B cell (primary cell): ENCODE data around the gene CDKN2B. TPM values are rescaled to one million over a fixed set of nuclear protein-coding genes. Genes with fewer than 3 reads are reported as not detected.

Source experiments
- ATAC-seq: fragments of 200-7000 bp; cut with Tn5 transposase; one replicate; pipeline ENCODE4 v1.10.0; 2021; ENCODE audit warnings: low read depth, mild to moderate bottlenecking, moderate number of reproducible peaks, moderate library complexity
- CTCF ChIA-PET: fragments of 350-600 bp; sonication (Branson Sonifier 250); formaldehyde crosslinking; loops from one replicate; lab custom pipeline; 2021; ENCODE audit warnings: antibody characterized with exemption, inconsistent platforms; lab: Charles Lee
- POLR2A ChIA-PET: fragments of 350-600 bp; sonication (Branson Sonifier 250); formaldehyde crosslinking; loops from one replicate; lab custom pipeline; 2021; ENCODE audit warnings: antibody characterized with exemption; lab: Charles Lee
- DNase-seq: peaks from one replicate; pipeline ENCODE4 v3.0.0; 2013
- H2AFZ ChIP-seq: 2 replicates; pipeline ENCODE4 v1.6.1; 2012; ENCODE audit warnings: mild to moderate bottlenecking, low read depth, low read length; ENCODE audit not compliant: insufficient read depth, poor library complexity, severe bottlenecking
- H3K27ac ChIP-seq, 2 donors: 1 replicate in 1 of 2; 2 replicates in 1 of 2; pipeline ENCODE4 v1.5.1; 2012 to 2013; ENCODE audit warnings: low read length in 2 of 2, mild to moderate bottlenecking in 2 of 2, moderate library complexity in 1 of 2
- H3K27me3 ChIP-seq, 4 experiments: fragments of 200-600 bp in 1 of 4; sonication (generic) in 1 of 4; replicated peaks in 1 of 4; 1 replicate in 2 of 4; 2 replicates in 2 of 4; pipeline versions ENCODE4 v1.6.1 to v1.7.0; 2013 to 2016; ENCODE audit warnings: low read length in 3 of 4, mild to moderate bottlenecking in 2 of 4, mixed read lengths in 1 of 4, moderate library complexity in 1 of 4; ENCODE audit not compliant: insufficient read depth in 4 of 4, control insufficient read depth in 3 of 4; ENCODE audit errors: control extremely low read depth in 1 of 4
- H3K36me3 ChIP-seq, 2 experiments: replicated peaks in 1 of 2; 1 replicate in 1 of 2; 2 replicates in 1 of 2; pipeline versions ENCODE4 v1.6.1 to v1.7.1; 2013; ENCODE audit warnings: low read length in 1 of 2; ENCODE audit not compliant: insufficient read depth in 2 of 2, control insufficient read depth in 1 of 2; ENCODE audit errors: control extremely low read depth in 1 of 2, extremely low read depth in 1 of 2
- H3K4me1 ChIP-seq, 2 donors: fragments of 200-600 bp in 1 of 2; sonication (generic) in 1 of 2; 1 replicate in 1 of 2; 2 replicates in 1 of 2; pipeline versions ENCODE4 v1.5.1 to v1.6.1; 2013 to 2017; ENCODE audit warnings: low read length in 2 of 2; ENCODE audit not compliant: control insufficient read depth in 2 of 2, insufficient read depth in 2 of 2
- H3K4me2 ChIP-seq: replicated peaks from 2 replicates; pipeline ENCODE3; 2012; ENCODE audit warnings: mild to moderate bottlenecking, low read depth, low read length; ENCODE audit not compliant: poor library complexity, severe bottlenecking
- H3K4me3 ChIP-seq, 5 experiments: fragments of 200-600 bp in 1 of 5; sonication (generic) in 1 of 5; 1 replicate in 3 of 5; 2 replicates in 2 of 5; pipeline versions ENCODE4 v1.5.1 to v1.7.0; 2011 to 2016; ENCODE audit warnings: low read length in 4 of 5, mild to moderate bottlenecking in 4 of 5, low read depth in 2 of 5, control low read depth in 1 of 5, moderate library complexity in 1 of 5; ENCODE audit not compliant: insufficient read depth in 1 of 5; ENCODE audit errors: control extremely low read depth in 1 of 5, extremely low read depth in 1 of 5
- H3K79me2 ChIP-seq: fragments of 200-600 bp; sonication (generic); one replicate; pipeline ENCODE4 v1.6.0; 2016; ENCODE audit warnings: low read length; ENCODE audit not compliant: control insufficient read depth, insufficient read depth
- H3K9ac ChIP-seq: fragments of 200-600 bp; sonication (generic); 2 replicates; pipeline ENCODE4 v1.6.1; 2017; ENCODE audit warnings: mild to moderate bottlenecking, low read length, moderate library complexity
- H3K9me3 ChIP-seq, 3 donors: one replicate each; pipeline versions ENCODE4 v1.6.1 to v1.7.1; 2013; ENCODE audit warnings: low read length in 2 of 3; ENCODE audit not compliant: control insufficient read depth in 2 of 3, insufficient read depth in 1 of 3; ENCODE audit errors: control extremely low read depth in 1 of 3
- H4K20me1 ChIP-seq: 2 replicates; pipeline ENCODE4 v1.6.0; 2012; ENCODE audit warnings: mild to moderate bottlenecking, low read length; ENCODE audit not compliant: insufficient read depth, control insufficient read depth, poor library complexity, severe bottlenecking
- H3K27ac Mint-ChIP-seq: one replicate; pipeline ENCODE4 v1.8.0; 2021; ENCODE audit warnings: mixed read lengths
- H3K27me3 Mint-ChIP-seq: one replicate; pipeline ENCODE4 v1.8.0; 2021; ENCODE audit warnings: mixed read lengths
- H3K4me1 Mint-ChIP-seq: one replicate; pipeline ENCODE4 v1.8.0; 2021; ENCODE audit warnings: mixed read lengths
- H3K4me3 Mint-ChIP-seq: one replicate; pipeline ENCODE4 v1.8.0; 2021; ENCODE audit warnings: mixed read lengths
- H3K9me3 Mint-ChIP-seq: one replicate; pipeline ENCODE4 v1.8.0; 2022; ENCODE audit warnings: mixed read lengths; ENCODE audit not compliant: insufficient read depth
- CTCF ChIP-seq: fragments of 200-600 bp; IDR thresholded peaks from one replicate; pipeline ENCODE4 v1.8.0; 2022; ENCODE audit warnings: antibody characterized with exemption, mild to moderate bottlenecking
- EZH2 ChIP-seq: IDR thresholded peaks from 2 replicates; pipeline ENCODE4 v1.6.1; 2012; ENCODE audit warnings: borderline replicate concordance, low read depth, mild to moderate bottlenecking, moderate library complexity, low read length; ENCODE audit not compliant: insufficient read depth, poor library complexity, severe bottlenecking
- WGBS: methylation state at CpG from one replicate; pipeline ENCODE4 v1.1.5; 2013; ENCODE audit warnings: missing lambda C conversion rate; ENCODE audit not compliant: insufficient coverage; 5-methylcytosine and 5-hydroxymethylcytosine counted together
- intact Hi-C: fragments of 100-400 bp; cut with micrococcal nuclease; formaldehyde crosslinking; loops from one replicate; pipeline ENCODE4 v1.10.0; 2022
- polyA plus RNA-seq: library from polyadenylated mRNA; depleted of rRNA; stranded (reverse); fragments of >200 nt; gene quantifications from 2 replicates; pipeline ENCODE4 v1.2.3, GENCODE V29; 2012
- total RNA-seq, 2 donors: library from RNA; stranded (reverse); fragments of 120-200 nt in 1 of 2; gene quantifications; 1 replicate in 1 of 2; 2 replicates in 1 of 2; pipeline versions ENCODE4 v1.2.3 to v1.2.4, GENCODE V29; 2013 to 2022

CDKN2B gene
- total and polyA plus RNA-seq, 2 donors (not counting 1 experiment from before 2014, with no cell fraction given) = 0.36 to 0.42 TPM

GRCh38 chr9:22056402-22056801 is 47.3 kb upstream of the CDKN2B start:
- Histone ChIP-seq H3K79me2 (no peaks in the 10 kb centered on the region), H3K9me3 (peaks cover 0 to 4% (median 0%) of the 10 kb centered on the region in 3 donors), H3K9ac (no peak overlapping the region), H3K4me3 (no peak overlapping the region), H3K4me2 (no peak overlapping the region), H3K27ac (no peak overlapping the region), H4K20me1 (no peaks in the 10 kb centered on the region), H3K27me3 (no peaks in the 10 kb centered on the region), H3K4me1 (peaks cover 5 to 6% of the 10 kb centered on the region in 2 donors), H2AFZ (no peak overlapping the region), H3K36me3 (no peaks in the 10 kb centered on the region)
- WGBS = no CpG with 5 or more reads among the region's 3 CpGs
- H3K4me1 Mint-ChIP-seq = peaks cover 17% of the 10 kb centered on the region
- ChIA-PET POLR2A (no interaction called here), CTCF (no interaction called here)
- H3K27ac Mint-ChIP-seq = no peak overlapping the region
- DNase-seq = no peak
- intact Hi-C loops = loop anchor here (10.0 kb wide), 1 partner anchor 138 kb away; no protein-coding TSS in a partner anchor
- H3K4me3 Mint-ChIP-seq = no peak overlapping the region
- no peak for TF ChIP-seq CTCF
- no peak for TF ChIP-seq EZH2
- ATAC-seq = no peak
- no peaks in the 10 kb centered on the region for H3K27me3 Mint-ChIP-seq
- no peaks in the 10 kb centered on the region for H3K9me3 Mint-ChIP-seq

GRCh38 chr9:22055090-22055489 is 46.0 kb upstream of the CDKN2B start:
- ChIA-PET POLR2A (no interaction called here), CTCF (no interaction called here)
- no peak for TF ChIP-seq EZH2
- TF ChIP-seq CTCF = no peak

More at GRCh38 chr9:22055090-22055489, 46.0 kb upstream of the CDKN2B start:
- Histone ChIP-seq H3K4me3 (no peak overlapping the region), H3K4me2 (no peak overlapping the region), H3K36me3 (no peaks in the 10 kb centered on the region), H3K4me1 (peaks cover 17 to 18% of the 10 kb centered on the region in 2 donors), H2AFZ (no peak overlapping the region), H3K9me3 (peaks cover 0 to 4% (median 0%) of the 10 kb centered on the region in 3 donors), H3K27me3 (no peaks in the 10 kb centered on the region), H4K20me1 (no peaks in the 10 kb centered on the region), H3K9ac (no peak overlapping the region), H3K27ac (no peak overlapping the region), H3K79me2 (no peaks in the 10 kb centered on the region)
- Mint-ChIP-seq H3K27ac (no peak overlapping the region), H3K4me1 (peaks cover 28% of the 10 kb centered on the region), H3K4me3 (no peak overlapping the region), H3K27me3 (no peaks in the 10 kb centered on the region), H3K9me3 (no peaks in the 10 kb centered on the region)
- ATAC-seq (no peak), DNase-seq (no peak)
- intact Hi-C loops = loop anchor here (2.0 to 10.0 kb wide), 2 partner anchors 140 to 186 kb away; no protein-coding TSS in a partner anchor
